Mucosa of descending colon (tissue), 3 donors: ENCODE results near the gene GALNT1. TPM values are rescaled to one million over a fixed set of nuclear protein-coding genes. Genes with fewer than 3 reads are reported as not detected.
A peak's percentile ranks its signal among the peaks of the same experiment; 100 is the strongest.

Experiments
- ATAC-seq: fragments of 200-7000 bp; cut with Tn5 transposase; one replicate; pipeline ENCODE4 v1.9.1; 2020; ENCODE audit warnings: mild to moderate bottlenecking, moderate library complexity
- DNase-seq, 3 donors: peaks; one replicate each; pipeline ENCODE4 v3.0.0-alpha.2; 2020
- H3K36me3 ChIP-seq: fragments of 200-600 bp; one replicate; pipeline ENCODE4 v1.8.0; 2021; ENCODE audit warnings: low read depth, mild to moderate bottlenecking
- H3K4me1 ChIP-seq: fragments of 200-600 bp; one replicate; pipeline ENCODE4 v1.8.0; 2021; ENCODE audit warnings: low read depth, mild to moderate bottlenecking
- H3K4me3 ChIP-seq: fragments of 200-600 bp; one replicate; pipeline ENCODE4 v1.8.0; 2021; ENCODE audit warnings: mild to moderate bottlenecking
- H3K9me3 ChIP-seq: fragments of 200-600 bp; one replicate; pipeline ENCODE4 v1.8.0; 2021; ENCODE audit warnings: mild to moderate bottlenecking
- intact Hi-C, 2 donors: fragments of 100-400 bp; cut with DNase I in 1 of 2; cut with micrococcal nuclease in 1 of 2; formaldehyde crosslinking; loops; one replicate each; pipeline versions ENCODE4 v1.11.0 to v1.11.1; 2022; cut with DNase I, micrococcal nuclease
- long read RNA-seq, 2 donors: library from polyadenylated mRNA; unstranded; transcript quantifications; one replicate each; pipeline ENCODE4 v2.0.0, GENCODE V29; 2019 to 2021
- total RNA-seq, 3 donors: library from RNA; stranded (reverse); fragmentation: NEBNext Ultra II Directional in 2 of 3; extraction: Animal tissue kit (Norgen Biotek cat#: 25700) in 2 of 3; gene quantifications; one replicate each; pipeline versions ENCODE4 v1.2.1 to v1.2.4, GENCODE V29; 2021 to 2023
- TF ChIP-seq, protein P1 (sequence below): fragments of 200-600 bp; IDR thresholded peaks from one replicate; pipeline ENCODE4 v1.8.0; 2022; ENCODE audit warnings: antibody characterized with exemption, mild to moderate bottlenecking
- donor health status: DM: no; HTN: no; CAD: no; lungs with moderate emphysema.
- donor health status: DM: no; HTN: no; CAD: no.
- donor health status: DM: no; HTN: yes; CAD: no.

GALNT1 gene
- 100 to 1,000 TPM in 2 of 3 donors, 10 to 100 TPM in 1; 82.7 to 118 (median 109) TPM for total RNA-seq
- long read RNA-seq, donor 1, partial matches to known transcripts, result 3 of 91 reads
- long read RNA-seq, donor 1, other reads (novel, unspliced or antisense), result 87 of 91 reads
- long read RNA-seq, donor 2, transcript GALNT1-201 (11 exons, 3,847 nt), result major isoform, 5 of 15 reads
- long read RNA-seq, donor 2, partial matches to known transcripts, result 4 of 15 reads
- long read RNA-seq, donor 2, other reads (novel, unspliced or antisense), result 6 of 15 reads

DNA sequence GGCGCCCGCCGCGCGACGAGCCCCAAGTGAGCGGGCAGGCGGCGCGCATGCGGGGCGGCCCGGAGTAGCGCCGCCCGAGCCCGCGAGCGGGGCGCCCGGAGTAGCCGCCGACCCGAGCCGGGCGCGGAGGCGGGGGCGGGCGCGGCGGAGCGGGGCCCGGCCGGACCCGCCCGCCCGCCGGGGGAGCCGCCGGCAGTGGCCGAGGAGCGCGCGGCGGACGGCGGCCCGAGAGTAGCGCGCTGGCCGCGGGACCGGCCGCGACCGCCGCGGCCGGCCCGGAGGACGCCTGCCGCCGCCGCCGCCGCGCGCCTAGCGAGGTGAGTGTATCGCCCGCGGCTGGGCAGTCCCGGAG, at the start of gene GALNT1:
GALNT1 (plus strand) TSS at position 195 of the 352 bp plus-strand sequence. CDS start 72,923 bp downstream, outside the sequence.
- intact Hi-C loops, result no loop called here
- DNase-seq, result no peak
- Histone ChIP-seq H3K36me3 (no peaks in the 10 kb centered on the region), H3K4me1 (peaks cover 24% of the 10 kb centered on the region), H3K9me3 (no peaks in the 10 kb centered on the region), H3K4me3 (peak within 1 kb of the TSS; percentile 61)
- TF ChIP-seq, protein P1, sequence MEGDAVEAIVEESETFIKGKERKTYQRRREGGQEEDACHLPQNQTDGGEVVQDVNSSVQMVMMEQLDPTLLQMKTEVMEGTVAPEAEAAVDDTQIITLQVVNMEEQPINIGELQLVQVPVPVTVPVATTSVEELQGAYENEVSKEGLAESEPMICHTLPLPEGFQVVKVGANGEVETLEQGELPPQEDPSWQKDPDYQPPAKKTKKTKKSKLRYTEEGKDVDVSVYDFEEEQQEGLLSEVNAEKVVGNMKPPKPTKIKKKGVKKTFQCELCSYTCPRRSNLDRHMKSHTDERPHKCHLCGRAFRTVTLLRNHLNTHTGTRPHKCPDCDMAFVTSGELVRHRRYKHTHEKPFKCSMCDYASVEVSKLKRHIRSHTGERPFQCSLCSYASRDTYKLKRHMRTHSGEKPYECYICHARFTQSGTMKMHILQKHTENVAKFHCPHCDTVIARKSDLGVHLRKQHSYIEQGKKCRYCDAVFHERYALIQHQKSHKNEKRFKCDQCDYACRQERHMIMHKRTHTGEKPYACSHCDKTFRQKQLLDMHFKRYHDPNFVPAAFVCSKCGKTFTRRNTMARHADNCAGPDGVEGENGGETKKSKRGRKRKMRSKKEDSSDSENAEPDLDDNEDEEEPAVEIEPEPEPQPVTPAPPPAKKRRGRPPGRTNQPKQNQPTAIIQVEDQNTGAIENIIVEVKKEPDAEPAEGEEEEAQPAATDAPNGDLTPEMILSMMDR, result no peak
- ATAC-seq, result peak; percentile 65

DNA sequence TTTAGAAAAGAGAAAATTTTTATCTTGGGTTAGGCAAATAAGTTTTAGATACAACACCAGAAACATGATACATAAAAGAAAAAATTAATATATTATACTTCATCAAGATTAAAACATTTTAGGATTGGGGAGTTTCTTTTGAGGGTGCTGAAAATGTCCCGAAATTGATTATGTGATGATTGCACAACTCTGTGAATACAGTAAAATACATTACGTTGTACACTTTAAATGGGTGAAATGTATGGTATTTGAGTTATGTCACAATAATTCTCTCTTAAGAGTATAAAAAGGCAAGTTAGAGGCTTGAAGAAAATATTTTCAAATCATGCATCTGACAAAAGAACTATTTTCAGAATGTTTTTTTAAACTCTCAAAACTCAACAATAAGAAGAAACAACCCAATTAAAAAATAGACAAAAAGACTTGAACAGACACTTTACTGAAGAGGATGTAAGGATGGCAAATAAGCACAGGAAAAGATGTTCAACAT, 47.6 kb upstream of the GALNT1 start:
- Histone ChIP-seq H3K4me1 (no peaks in the 10 kb centered on the region), H3K4me3 (no peak overlapping the region), H3K9me3 (peaks cover 2% of the 10 kb centered on the region), H3K36me3 (no peaks in the 10 kb centered on the region)
- no peak for DNase-seq
- intact Hi-C loops, result no loop called here
- no peak for ATAC-seq
- TF ChIP-seq, protein P1, result no peak

DNA sequence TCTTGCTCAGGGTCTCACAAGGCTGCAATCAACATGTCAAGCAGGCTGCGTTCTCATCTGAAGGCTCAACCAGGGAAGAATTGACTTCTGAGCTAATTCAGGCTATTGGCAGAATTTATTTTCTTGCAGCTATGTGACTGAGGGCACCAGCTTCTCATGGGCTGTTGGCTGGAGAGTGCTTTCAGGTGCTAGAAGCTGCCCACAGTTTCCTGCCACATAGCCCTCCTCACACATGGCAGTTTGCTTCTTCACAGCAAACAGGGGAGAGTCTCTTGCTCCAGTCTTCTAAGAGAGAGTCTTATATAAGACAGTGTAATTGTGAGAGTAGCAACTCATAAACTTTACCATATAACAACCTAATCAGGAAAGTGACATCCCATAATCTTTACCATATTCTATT, 46.2 kb upstream of the GALNT1 start:
- no peak overlapping the region for H3K4me3 ChIP-seq
- TF ChIP-seq, protein P1, result no peak
- H3K36me3 ChIP-seq, result no peaks in the 10 kb centered on the region
- ATAC-seq (no peak), DNase-seq (no peak)
- peaks cover 5% of the 10 kb centered on the region for H3K9me3 ChIP-seq
- H3K4me1 ChIP-seq, result no peaks in the 10 kb centered on the region
- intact Hi-C loops, result no loop called here

DNA sequence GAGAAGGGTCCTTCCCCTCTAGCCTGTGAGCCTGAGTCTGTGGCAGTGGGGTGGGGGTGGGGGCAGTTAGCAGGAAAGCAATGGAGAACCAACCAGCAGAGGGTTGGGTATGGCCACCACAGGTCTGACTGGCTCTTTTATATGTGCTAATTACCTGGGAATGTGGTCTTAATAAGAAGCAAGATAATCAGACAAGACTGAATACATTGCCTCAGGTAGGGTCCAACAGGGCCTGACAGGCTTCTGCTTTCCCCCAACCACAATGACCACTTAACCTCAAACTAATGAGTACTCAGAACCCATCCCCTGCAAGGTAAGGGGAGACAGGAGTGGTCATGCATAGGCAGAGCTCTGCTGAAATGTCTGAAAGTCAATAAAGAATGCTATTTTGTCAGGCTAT, 39.2 kb upstream of the GALNT1 start:
- peaks cover 5% of the 10 kb centered on the region for H3K9me3 ChIP-seq
- DNase-seq, result no peak
- TF ChIP-seq, protein P1, result no peak
- intact Hi-C loops, result no loop called here
- H3K36me3 ChIP-seq, result no peaks in the 10 kb centered on the region
- no peak overlapping the region for H3K4me3 ChIP-seq
- H3K4me1 ChIP-seq, result no peaks in the 10 kb centered on the region
- ATAC-seq, result no peak

DNA sequence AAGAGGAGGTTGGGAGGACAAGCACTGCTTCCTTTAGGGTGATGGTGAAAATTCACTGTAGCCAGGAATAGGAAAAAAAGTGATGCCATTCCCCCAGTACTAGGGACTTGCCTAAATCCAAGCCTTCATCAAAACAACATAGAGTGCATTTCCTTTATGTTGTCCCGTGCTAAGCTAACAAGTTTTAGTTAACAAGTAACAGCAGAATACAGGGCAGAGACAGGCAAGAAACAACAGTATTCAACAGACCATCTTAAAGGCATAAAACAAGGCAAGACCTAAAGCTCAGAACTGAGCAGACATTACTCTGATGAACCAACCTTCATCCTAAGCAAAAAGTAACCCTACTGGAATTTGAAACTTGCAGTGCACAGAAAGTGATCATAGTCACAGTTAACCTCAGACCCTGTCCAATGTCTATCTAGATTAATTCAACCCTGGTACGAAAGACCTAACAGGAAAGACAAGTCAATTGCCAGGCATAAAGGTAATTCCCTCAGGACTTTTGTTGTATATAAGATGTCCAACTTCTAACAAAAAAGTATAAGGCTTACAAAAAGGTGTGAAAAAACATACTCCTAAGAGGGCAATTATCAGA, 34.4 kb upstream of the GALNT1 start:
- Histone ChIP-seq H3K4me3 (no peak overlapping the region), H3K36me3 (no peaks in the 10 kb centered on the region), H3K4me1 (no peaks in the 10 kb centered on the region), H3K9me3 (no peaks in the 10 kb centered on the region)
- DNase-seq, result no peak
- intact Hi-C loops, result no loop called here
- TF ChIP-seq, protein P1, result no peak
- ATAC-seq, result peak; percentile 77
